Thoracic aorta endothelial cell (primary cell): ENCODE measurements around the gene ZNF708. TPM values are rescaled to one million over a fixed set of nuclear protein-coding genes. Genes with fewer than 3 reads are reported as not detected.

Source experiments
- total RNA-seq: library from RNA; depleted of rRNA; stranded (reverse); fragments of >200 nt; gene quantifications from 2 replicates; pipeline ENCODE4 v1.2.3, GENCODE V29; 2012

ZNF708 gene
- 10.4 and 15.4 TPM in 2 replicates for total RNA-seq

GRCh38 chr19:21328885-21329605 lies at the start of gene ZNF708:
ZNF708 (minus strand) TSS chr19:21329410; CDS start chr19:21329212, 198 bp downstream.

GRCh38 chr19:21358768-21359451 lies 29.7 kb upstream of the ZNF708 start, which contains the start of gene ZNF738:
ZNF738 (plus strand) TSS chr19:21359000; CDS start chr19:21359141, 141 bp downstream.

Other genes starting within 250 kb of the ZNF708 start
- gene ZNF714, start 247.2 kb downstream of the ZNF708 start, total RNA-seq, result 18.1 and 22.3 TPM in 2 replicates
- 7.2 and 7.8 TPM in 2 replicates for gene ZNF431, start 187.4 kb downstream of the ZNF708 start, total RNA-seq
- 11.3 and 12.1 TPM in 2 replicates for gene ZNF738, start 29.6 kb upstream of the ZNF708 start, total RNA-seq
- 10.6 and 12.6 TPM in 2 replicates for gene ZNF493, start 67.7 kb upstream of the ZNF708 start, total RNA-seq
- gene ZNF429, start 176.2 kb upstream of the ZNF708 start, total RNA-seq, result 1.7 and 4.8 TPM in 2 replicates